GM12878 (cell line): ENCODE measurements around the gene MTNR1A. TPM values are rescaled to one million over a fixed set of nuclear protein-coding genes. Genes with fewer than 3 reads are reported as not detected.

Source experiments
- ATAC-seq: fragments of 200-7000 bp; cut with Tn5 transposase; 3 replicates; pipeline ENCODE4 v1.9.1; 2020; ENCODE audit warnings: mild to moderate bottlenecking, moderate library complexity
- BruUV-seq: library from RNA; stranded (reverse); fragments of 400-500 nt; replicated peaks from 2 replicates; lab custom pipeline; 2021; lab: Mats Ljungman, UMichigan
- CTCF ChIA-PET: fragments of 300-600 bp; sonication (Branson Sonifier 250); formaldehyde crosslinking; extraction: SDS; loops from one replicate; lab custom pipeline; 2021; ENCODE audit warnings: inconsistent platforms; lab: Yijun Ruan, JAX
- POLR2A ChIA-PET: fragments of 350-600 bp; formaldehyde crosslinking; extraction: SDS; loops from one replicate; lab custom pipeline; 2021; ENCODE audit warnings: inconsistent platforms; lab: Charles Lee
- RAD21 ChIA-PET: fragments of 300-600 bp; sonication (Branson Sonifier 250); formaldehyde crosslinking; loops from one replicate; lab custom pipeline; 2023; ENCODE audit warnings: antibody characterized with exemption; ENCODE audit not compliant: unreplicated experiment; lab: Charles Lee
- SMC1A ChIA-PET: fragments of 300-600 bp; sonication (Branson Sonifier 250); formaldehyde crosslinking; loops from one replicate; lab custom pipeline; 2023; ENCODE audit not compliant: unreplicated experiment, uncharacterized antibody; lab: Charles Lee
- DNase-seq: peaks from one replicate; pipeline ENCODE4 v3.0.0-alpha.2; 2011; ENCODE audit warnings: low read depth, low spot score
- FAIRE-seq: peaks from 3 replicates; lab custom pipeline; 2011; peaks lifted over from hg19 to GRCh38; lab: Jason Lieb, UNC
- H2AFZ ChIP-seq: 2 replicates; pipeline ENCODE4 v1.6.0; 2011; ENCODE audit warnings: low read depth, low read length, control low read depth; ENCODE audit not compliant: control insufficient read depth
- H3K27ac ChIP-seq: 2 replicates; pipeline ENCODE4 v1.5.1; 2011; ENCODE audit warnings: control low read depth; ENCODE audit not compliant: control insufficient read depth, insufficient read depth
- H3K27me3 ChIP-seq, 2 experiments: replicated peaks in 1 of 2; 2 replicates each; pipeline versions ENCODE4 v1.6.0 to v1.6.1; 2011; ENCODE audit warnings: low read length in 1 of 2; ENCODE audit not compliant: control insufficient read depth in 2 of 2, insufficient read depth in 2 of 2
- H3K36me3 ChIP-seq, 2 experiments: 2 replicates each; pipeline ENCODE4 v1.5.1; 2011; ENCODE audit warnings: low read length in 1 of 2; ENCODE audit not compliant: control insufficient read depth in 2 of 2, insufficient read depth in 2 of 2
- H3K4me1 ChIP-seq: 2 replicates; pipeline ENCODE4 v1.6.1; 2011; ENCODE audit warnings: mild to moderate bottlenecking, low read length, moderate library complexity, mixed read lengths; ENCODE audit not compliant: control insufficient read depth, insufficient read depth
- H3K4me2 ChIP-seq: 2 replicates; pipeline ENCODE4 v1.6.0; 2011; ENCODE audit warnings: control low read depth; ENCODE audit not compliant: control insufficient read depth, insufficient read depth
- H3K4me3 ChIP-seq: fragments of 200-600 bp; sonication (generic); 2 replicates; pipeline ENCODE4 v1.5.1; 2016
- H3K79me2 ChIP-seq: 2 replicates; pipeline ENCODE4 v1.6.0; 2011; ENCODE audit warnings: low read length; ENCODE audit not compliant: control insufficient read depth, insufficient read depth
- H3K9ac ChIP-seq: 2 replicates; pipeline ENCODE4 v1.8.0; 2011; ENCODE audit warnings: low read length, control low read depth, mixed read lengths; ENCODE audit not compliant: control insufficient read depth, insufficient read depth
- H3K9me3 ChIP-seq: replicated peaks from 3 replicates; pipeline ENCODE4 v1.5.1; 2011; ENCODE audit warnings: mild to moderate bottlenecking, low read length; ENCODE audit not compliant: control insufficient read depth, insufficient read depth
- H4K20me1 ChIP-seq: 2 replicates; pipeline ENCODE4 v1.6.0; 2011; ENCODE audit not compliant: control insufficient read depth, insufficient read depth
- BMI1 ChIP-seq: fragments of 450-650 bp; IDR thresholded peaks from 2 replicates; pipeline ENCODE4 v1.6.1; 2016; ENCODE audit warnings: mild to moderate bottlenecking, moderate library complexity, borderline replicate concordance
- CBFB ChIP-seq: IDR thresholded peaks from 2 replicates; pipeline ENCODE4 v1.6.1; 2016; ENCODE audit warnings: antibody characterized with exemption, low read depth
- FOS ChIP-seq: IDR thresholded peaks from 3 replicates; pipeline ENCODE4 v1.6.1; 2011; ENCODE audit warnings: borderline replicate concordance; ENCODE audit not compliant: insufficient read length; ENCODE audit errors: extremely low read depth
- FOXM1 ChIP-seq: IDR thresholded peaks from 2 replicates; pipeline ENCODE4 v1.6.1; 2012; ENCODE audit warnings: low read depth, mild to moderate bottlenecking, inconsistent platforms, low read length, moderate library complexity
- MTA2 ChIP-seq: fragments of 450-650 bp; IDR thresholded peaks from 2 replicates; pipeline ENCODE4 v1.6.1; 2016; ENCODE audit warnings: low read depth, mild to moderate bottlenecking, moderate library complexity
- NBN ChIP-seq: fragments of 450-650 bp; IDR thresholded peaks from 2 replicates; pipeline ENCODE4 v1.6.1; 2016
- SMC3 ChIP-seq: IDR thresholded peaks from 2 replicates; pipeline ENCODE4 v1.6.1; 2011; ENCODE audit warnings: low read length, improper control_type of control experiment, borderline replicate concordance
- SREBF1 ChIP-seq: IDR thresholded peaks from 2 replicates; pipeline ENCODE4 v1.6.1; 2012; ENCODE audit warnings: mild to moderate bottlenecking, low read length
- ZZZ3 ChIP-seq: IDR thresholded peaks from 2 replicates; pipeline ENCODE4 v1.6.1; 2011; ENCODE audit warnings: low read depth; ENCODE audit not compliant: control insufficient read depth, insufficient read length
- WGBS: methylation state at CpG from one replicate; pipeline ENCODE4 v1.1.6; 2016; ENCODE audit warnings: low lambda C conversion rate; ENCODE audit not compliant: insufficient replicate concordance, insufficient coverage; ENCODE audit errors: missing lambda C conversion rate; 5-methylcytosine and 5-hydroxymethylcytosine counted together
- in situ Hi-C: fragments of 300-500 bp; cut with MboI; formaldehyde crosslinking; loops from 9 replicates; pipeline ENCODE4 v1.14.3; 2018; ENCODE audit warnings: mixed read lengths
- intact Hi-C: fragments of 100-400 bp; cut with micrococcal nuclease; formaldehyde crosslinking; loops from one replicate; pipeline ENCODE4 v1.14.2; 2022; ENCODE audit not compliant: unreplicated experiment
- polyA plus RNA-seq, 11 experiments: library from polyadenylated mRNA; depleted of rRNA in 4 of 11; unstranded in 6 of 11; stranded (reverse) in 5 of 11; fragments of >200 nt; fragmentation: Nextera tagmentation in 4 of 11; fragmentation: Illumina TruSeq in 1 of 11; extraction: Ambion mirVana in 4 of 11; extraction: Trizol in 1 of 11; gene quantifications; 1 replicate in 1 of 11; 2 replicates in 10 of 11; pipeline versions ENCODE4 v1.2.1 to v1.2.3, GENCODE V29; 2011 to 2016; ENCODE audit warnings: inconsistent platforms in 2 of 11, missing spikeins in 2 of 11, low read depth in 1 of 11
- total RNA-seq, 4 experiments: library from RNA; depleted of rRNA in 3 of 4; stranded (reverse); fragments of >200 nt in 3 of 4; fragmentation: Illumina TruSeq in 1 of 4; extraction: Trizol in 1 of 4; gene quantifications; 2 replicates each; pipeline versions ENCODE4 v1.2.1 to v1.2.3, GENCODE V29; 2013 to 2021
- TF ChIP-seq, protein P1 (sequence below): IDR thresholded peaks from 2 replicates; pipeline ENCODE4 v1.6.1; 2012; ENCODE audit warnings: mild to moderate bottlenecking, low read depth, low read length

The MTNR1A gene
- total and polyA plus RNA-seq, 10 of the 15 experiments (the other 5 are each of a cell fraction or from before 2014, with no cell fraction given): 0.14 TPM; not detected in 9

DNA sequence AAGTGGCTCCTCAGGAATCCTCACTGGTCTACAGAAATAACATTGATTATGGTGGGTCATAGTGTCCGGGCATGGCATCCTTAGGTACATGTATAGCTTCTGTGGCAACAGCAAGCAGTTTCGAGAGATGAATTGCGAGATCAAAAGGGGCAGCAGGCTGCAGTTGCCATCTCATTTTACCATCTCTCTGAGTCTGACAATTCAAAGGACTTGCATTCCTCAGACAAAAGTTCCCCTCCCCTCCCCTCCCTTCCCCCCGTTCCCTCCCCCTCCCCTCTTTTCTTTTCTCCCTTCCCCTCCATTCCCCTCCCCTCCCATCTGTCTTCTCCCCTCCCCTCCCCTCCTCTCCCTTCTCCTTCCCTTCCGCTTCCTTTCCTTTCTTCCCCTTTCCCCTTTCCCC, 70.2 kb downstream of the MTNR1A start:
- no TSS peak for BruUV-seq
- CTCF ChIA-PET: no interaction called here
- in situ Hi-C loops: no loop called here
- no peaks in the 10 kb centered on the region for H3K36me3 ChIP-seq
- H3K4me1 ChIP-seq: no peaks in the 10 kb centered on the region
- no peak overlapping the region for H3K9ac ChIP-seq
- no peaks in the 10 kb centered on the region for H3K79me2 ChIP-seq
- intact Hi-C loops: no loop called here
- FAIRE-seq: no peak
- ATAC-seq: no peak
- H4K20me1 ChIP-seq: no peaks in the 10 kb centered on the region
- SMC1A ChIA-PET: no interaction called here
- no peak for DNase-seq
- H3K4me2 ChIP-seq: no peak overlapping the region
- no peak overlapping the region for H3K27ac ChIP-seq
- 44% methylated on average over 4 of the region's 5 CpGs for WGBS
- H3K27me3 ChIP-seq: no peaks in the 10 kb centered on the region
- TF ChIP-seq NBN: no peak
- no peak for TF ChIP-seq FOXM1
- TF ChIP-seq, protein P1, sequence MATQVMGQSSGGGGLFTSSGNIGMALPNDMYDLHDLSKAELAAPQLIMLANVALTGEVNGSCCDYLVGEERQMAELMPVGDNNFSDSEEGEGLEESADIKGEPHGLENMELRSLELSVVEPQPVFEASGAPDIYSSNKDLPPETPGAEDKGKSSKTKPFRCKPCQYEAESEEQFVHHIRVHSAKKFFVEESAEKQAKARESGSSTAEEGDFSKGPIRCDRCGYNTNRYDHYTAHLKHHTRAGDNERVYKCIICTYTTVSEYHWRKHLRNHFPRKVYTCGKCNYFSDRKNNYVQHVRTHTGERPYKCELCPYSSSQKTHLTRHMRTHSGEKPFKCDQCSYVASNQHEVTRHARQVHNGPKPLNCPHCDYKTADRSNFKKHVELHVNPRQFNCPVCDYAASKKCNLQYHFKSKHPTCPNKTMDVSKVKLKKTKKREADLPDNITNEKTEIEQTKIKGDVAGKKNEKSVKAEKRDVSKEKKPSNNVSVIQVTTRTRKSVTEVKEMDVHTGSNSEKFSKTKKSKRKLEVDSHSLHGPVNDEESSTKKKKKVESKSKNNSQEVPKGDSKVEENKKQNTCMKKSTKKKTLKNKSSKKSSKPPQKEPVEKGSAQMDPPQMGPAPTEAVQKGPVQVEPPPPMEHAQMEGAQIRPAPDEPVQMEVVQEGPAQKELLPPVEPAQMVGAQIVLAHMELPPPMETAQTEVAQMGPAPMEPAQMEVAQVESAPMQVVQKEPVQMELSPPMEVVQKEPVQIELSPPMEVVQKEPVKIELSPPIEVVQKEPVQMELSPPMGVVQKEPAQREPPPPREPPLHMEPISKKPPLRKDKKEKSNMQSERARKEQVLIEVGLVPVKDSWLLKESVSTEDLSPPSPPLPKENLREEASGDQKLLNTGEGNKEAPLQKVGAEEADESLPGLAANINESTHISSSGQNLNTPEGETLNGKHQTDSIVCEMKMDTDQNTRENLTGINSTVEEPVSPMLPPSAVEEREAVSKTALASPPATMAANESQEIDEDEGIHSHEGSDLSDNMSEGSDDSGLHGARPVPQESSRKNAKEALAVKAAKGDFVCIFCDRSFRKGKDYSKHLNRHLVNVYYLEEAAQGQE: no peak
- no peak for TF ChIP-seq SMC3
- TF ChIP-seq MTA2: no peak
- no peak for TF ChIP-seq BMI1
- TF ChIP-seq SREBF1: no peak
- no peak for TF ChIP-seq CBFB
- TF ChIP-seq FOS: no peak
- no peak for TF ChIP-seq ZZZ3
- H3K9me3 ChIP-seq: no peaks in the 10 kb centered on the region; the same call in 2 of the 3 replicates
- no peak overlapping the region for H3K4me3 ChIP-seq
- RAD21 ChIA-PET: no interaction called here
- no peak overlapping the region for H2AFZ ChIP-seq
- POLR2A ChIA-PET: no interaction called here
